Neural progenitor cell (in vitro differentiated cells): ENCODE results near the gene TMEM154. TPM values are rescaled to one million over a fixed set of nuclear protein-coding genes. Genes with fewer than 3 reads are reported as not detected.

ENCODE experiments used
- DNase-seq: peaks from one replicate; pipeline ENCODE4 v3.0.0-alpha.2; 2016; ENCODE audit warnings: low spot score
- H2AFZ ChIP-seq: fragments of 200-600 bp; sonication (generic); replicated peaks from 2 replicates; pipeline ENCODE4 v1.6.1; 2016; ENCODE audit warnings: antibody characterized with exemption
- H3F3A ChIP-seq: fragments of 200-600 bp; sonication (generic); 2 replicates; pipeline ENCODE4 v1.6.1; 2016; ENCODE audit warnings: antibody characterized with exemption, low read depth
- H3K27ac ChIP-seq: fragments of 200-600 bp; sonication (generic); 2 replicates; pipeline ENCODE4 v1.5.1; 2016; ENCODE audit warnings: mild to moderate bottlenecking
- H3K27me3 ChIP-seq: fragments of 200-600 bp; sonication (generic); 2 replicates; pipeline ENCODE4 v1.6.1; 2016; ENCODE audit warnings: mild to moderate bottlenecking, moderate library complexity
- H3K36me3 ChIP-seq: fragments of 200-600 bp; sonication (generic); 2 replicates; pipeline ENCODE4 v1.5.1; 2016
- H3K4me1 ChIP-seq: fragments of 200-600 bp; sonication (generic); 2 replicates; pipeline ENCODE4 v1.6.1; 2016; ENCODE audit warnings: mixed run types
- H3K4me2 ChIP-seq: fragments of 200-600 bp; sonication (generic); 2 replicates; pipeline ENCODE4 v1.6.1; 2016
- H3K4me3 ChIP-seq: fragments of 200-600 bp; sonication (generic); 2 replicates; pipeline ENCODE4 v1.5.1; 2016
- H3K79me2 ChIP-seq: fragments of 200-600 bp; sonication (generic); 2 replicates; pipeline ENCODE4 v1.6.1; 2016; ENCODE audit warnings: low read depth
- H3K9ac ChIP-seq: fragments of 200-600 bp; sonication (generic); 2 replicates; pipeline ENCODE4 v1.6.1; 2016
- H3K9me3 ChIP-seq: fragments of 200-600 bp; sonication (generic); 2 replicates; pipeline ENCODE4 v1.5.1; 2016; ENCODE audit warnings: low read depth
- H4K20me1 ChIP-seq: fragments of 200-600 bp; sonication (generic); 2 replicates; pipeline ENCODE4 v1.6.1; 2016; ENCODE audit warnings: low read depth
- H3K27ac Mint-ChIP-seq: 3 replicates; pipeline ENCODE4 v1.8.0; 2021; ENCODE audit warnings: mixed read lengths
- H3K27me3 Mint-ChIP-seq: 2 replicates; pipeline ENCODE4 v1.8.0; 2022; ENCODE audit warnings: low read depth, mild to moderate bottlenecking, inconsistent platforms, moderate library complexity, mixed read lengths; ENCODE audit not compliant: insufficient read depth
- H3K36me3 Mint-ChIP-seq: 3 replicates; pipeline ENCODE4 v1.8.0; 2021; ENCODE audit warnings: mixed read lengths
- H3K4me1 Mint-ChIP-seq: 3 replicates; pipeline ENCODE4 v1.8.0; 2021; ENCODE audit warnings: mixed read lengths
- H3K4me3 Mint-ChIP-seq: 3 replicates; pipeline ENCODE4 v1.8.0; 2021; ENCODE audit warnings: mild to moderate bottlenecking, moderate library complexity, mixed read lengths
- H3K9me3 Mint-ChIP-seq: 3 replicates; pipeline ENCODE4 v1.8.0; 2020; ENCODE audit warnings: mixed read lengths
- EZH2 ChIP-seq: fragments of 200-600 bp; sonication (generic); IDR thresholded peaks from 2 replicates; pipeline ENCODE4 v1.6.1; 2017; ENCODE audit warnings: antibody characterized with exemption, mild to moderate bottlenecking, moderate library complexity
- EZH2phosphoT487 ChIP-seq: fragments of 200-600 bp; sonication (generic); IDR thresholded peaks from 2 replicates; pipeline ENCODE4 v1.6.1; 2017; ENCODE audit warnings: antibody characterized with exemption
- total RNA-seq: library from RNA; depleted of rRNA; stranded (reverse); fragments of >200 nt; gene quantifications from 2 replicates; pipeline ENCODE4 v1.2.3, GENCODE V29; 2015; ENCODE audit warnings: low replicate concordance
- TF ChIP-seq, protein P1 (sequence below): fragments of 200-600 bp; sonication (generic); IDR thresholded peaks from 2 replicates; pipeline ENCODE4 v1.5.1; 2017; ENCODE audit warnings: antibody characterized with exemption, mild to moderate bottlenecking

Gene TMEM154
- total RNA-seq, 1 donor from 2014 or later, result 3.0 TPM

GRCh38 chr4:152697284-152698088 lies 17.7 kb upstream of the TMEM154 start:
- no peak overlapping the region for H3K9ac ChIP-seq

DNA sequence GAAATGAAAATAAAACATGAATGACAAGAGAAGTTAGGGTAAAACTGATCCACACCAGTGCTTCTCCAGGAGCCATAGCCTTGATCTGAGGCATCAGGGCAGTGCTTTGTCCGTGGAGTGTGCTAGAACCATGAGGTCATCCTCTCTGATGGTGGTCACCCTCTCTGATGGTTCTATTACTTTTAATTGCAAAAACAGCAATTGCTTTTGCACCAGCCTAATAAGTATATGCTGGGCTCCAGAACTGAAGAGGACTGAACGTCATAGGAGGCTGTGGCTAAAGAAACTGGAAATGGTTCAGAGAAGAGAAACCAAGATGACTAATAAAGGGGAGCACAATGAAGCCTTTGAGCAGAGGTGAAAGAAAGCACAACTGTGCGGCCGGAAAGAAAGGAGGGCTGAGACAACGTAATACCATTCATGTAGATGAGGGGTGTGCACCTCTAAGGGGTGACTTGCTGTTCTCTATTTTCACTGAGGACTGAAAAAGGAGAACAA lies 17.0 kb upstream of the TMEM154 start:
- no peaks in the 10 kb centered on the region for H3K36me3 ChIP-seq
- H3K79me2 ChIP-seq, result no peaks in the 10 kb centered on the region
- TF ChIP-seq EZH2 (no peak), EZH2phosphoT487 (no peak)
- TF ChIP-seq, protein P1, sequence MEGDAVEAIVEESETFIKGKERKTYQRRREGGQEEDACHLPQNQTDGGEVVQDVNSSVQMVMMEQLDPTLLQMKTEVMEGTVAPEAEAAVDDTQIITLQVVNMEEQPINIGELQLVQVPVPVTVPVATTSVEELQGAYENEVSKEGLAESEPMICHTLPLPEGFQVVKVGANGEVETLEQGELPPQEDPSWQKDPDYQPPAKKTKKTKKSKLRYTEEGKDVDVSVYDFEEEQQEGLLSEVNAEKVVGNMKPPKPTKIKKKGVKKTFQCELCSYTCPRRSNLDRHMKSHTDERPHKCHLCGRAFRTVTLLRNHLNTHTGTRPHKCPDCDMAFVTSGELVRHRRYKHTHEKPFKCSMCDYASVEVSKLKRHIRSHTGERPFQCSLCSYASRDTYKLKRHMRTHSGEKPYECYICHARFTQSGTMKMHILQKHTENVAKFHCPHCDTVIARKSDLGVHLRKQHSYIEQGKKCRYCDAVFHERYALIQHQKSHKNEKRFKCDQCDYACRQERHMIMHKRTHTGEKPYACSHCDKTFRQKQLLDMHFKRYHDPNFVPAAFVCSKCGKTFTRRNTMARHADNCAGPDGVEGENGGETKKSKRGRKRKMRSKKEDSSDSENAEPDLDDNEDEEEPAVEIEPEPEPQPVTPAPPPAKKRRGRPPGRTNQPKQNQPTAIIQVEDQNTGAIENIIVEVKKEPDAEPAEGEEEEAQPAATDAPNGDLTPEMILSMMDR, result no peak
- Mint-ChIP-seq H3K36me3 (no peaks in the 10 kb centered on the region), H3K4me1 (peaks cover 15% of the 10 kb centered on the region), H3K9me3 (peaks cover 1% of the 10 kb centered on the region), H3K27ac (no peak overlapping the region), H3K4me3 (no peak overlapping the region), H3K27me3 (no peaks in the 10 kb centered on the region)
- H4K20me1 ChIP-seq, result no peaks in the 10 kb centered on the region
- H3K4me2 ChIP-seq, result no peak overlapping the region
- H3K9ac ChIP-seq, result no peak overlapping the region
- no peak overlapping the region for H3K27ac ChIP-seq
- no peaks in the 10 kb centered on the region for H3K27me3 ChIP-seq
- H2AFZ ChIP-seq, result no peak overlapping the region
- H3F3A ChIP-seq, result no peaks in the 10 kb centered on the region
- H3K4me1 ChIP-seq, result peaks cover 8% of the 10 kb centered on the region
- H3K9me3 ChIP-seq, result no peaks in the 10 kb centered on the region
- DNase-seq, result no peak
- H3K4me3 ChIP-seq, result no peak overlapping the region

More at GRCh38 chr4:152697284-152698088, 17.7 kb upstream of the TMEM154 start:
- Mint-ChIP-seq H3K9me3 (peaks cover 3% of the 10 kb centered on the region), H3K4me3 (no peak overlapping the region), H3K27ac (no peak overlapping the region), H3K27me3 (no peaks in the 10 kb centered on the region), H3K36me3 (no peaks in the 10 kb centered on the region), H3K4me1 (peaks cover 15% of the 10 kb centered on the region)
- no peak for DNase-seq
- H2AFZ ChIP-seq, result no peak overlapping the region
- no peaks in the 10 kb centered on the region for H3K79me2 ChIP-seq
- no peaks in the 10 kb centered on the region for H3F3A ChIP-seq
- no peak overlapping the region for H3K4me3 ChIP-seq
- no peaks in the 10 kb centered on the region for H4K20me1 ChIP-seq
- no peak overlapping the region for H3K27ac ChIP-seq
- no peaks in the 10 kb centered on the region for H3K9me3 ChIP-seq
- H3K4me1 ChIP-seq, result peaks cover 8% of the 10 kb centered on the region
- TF ChIP-seq EZH2 (no peak), EZH2phosphoT487 (no peak)
- TF ChIP-seq, protein P1, result no peak
- no peaks in the 10 kb centered on the region for H3K36me3 ChIP-seq
- H3K27me3 ChIP-seq, result no peaks in the 10 kb centered on the region
- H3K4me2 ChIP-seq, result no peak overlapping the region

GRCh38 chr4:152693871-152694270 lies 14.1 kb upstream of the TMEM154 start:
- no peaks in the 10 kb centered on the region for H3F3A ChIP-seq
- Mint-ChIP-seq H3K27me3 (no peaks in the 10 kb centered on the region), H3K4me3 (no peak overlapping the region), H3K36me3 (no peaks in the 10 kb centered on the region), H3K4me1 (peaks cover 7% of the 10 kb centered on the region), H3K27ac (no peak overlapping the region), H3K9me3 (no peaks in the 10 kb centered on the region)
- TF ChIP-seq EZH2 (no peak), EZH2phosphoT487 (no peak)
- TF ChIP-seq, protein P1, result no peak
- H3K4me1 ChIP-seq, result peaks cover 3% of the 10 kb centered on the region
- no peak overlapping the region for H2AFZ ChIP-seq
- H3K4me3 ChIP-seq, result no peak overlapping the region
- H3K79me2 ChIP-seq, result no peaks in the 10 kb centered on the region
- H3K27ac ChIP-seq, result no peak overlapping the region
- no peak overlapping the region for H3K9ac ChIP-seq
- H3K9me3 ChIP-seq, result no peaks in the 10 kb centered on the region
- H3K36me3 ChIP-seq, result no peaks in the 10 kb centered on the region
- no peaks in the 10 kb centered on the region for H4K20me1 ChIP-seq
- no peak for DNase-seq
- H3K4me2 ChIP-seq, result no peak overlapping the region
- H3K27me3 ChIP-seq, result no peaks in the 10 kb centered on the region
